Colonic mucosa (tissue), 4 donors: ENCODE measurements around the gene AGRN. TPM values are rescaled to one million over a fixed set of nuclear protein-coding genes. Genes with fewer than 3 reads are reported as not detected.

Source experiments
- DNase-seq: peaks from one replicate; pipeline ENCODE4 v3.0.0-alpha.2; 2020
- H3K27ac ChIP-seq: fragments of 200-600 bp; one replicate; pipeline ENCODE4 v1.8.0; 2021
- H3K27me3 ChIP-seq: fragments of 200-600 bp; one replicate; pipeline ENCODE4 v1.8.0; 2021
- H3K36me3 ChIP-seq: fragments of 200-600 bp; one replicate; pipeline ENCODE4 v1.8.0; 2021
- H3K4me1 ChIP-seq: fragments of 200-600 bp; one replicate; pipeline ENCODE4 v1.8.0; 2021; ENCODE audit warnings: mild to moderate bottlenecking
- H3K4me3 ChIP-seq: fragments of 200-600 bp; one replicate; pipeline ENCODE4 v1.8.0; 2021
- H3K9ac ChIP-seq, 2 donors: one replicate each; pipeline ENCODE4 v1.7.0; 2013; ENCODE audit warnings: control low read depth in 2 of 2, low read depth in 2 of 2, low read length in 2 of 2
- H3K9me3 ChIP-seq: fragments of 200-600 bp; one replicate; pipeline ENCODE4 v1.8.0; 2021
- intact Hi-C: fragments of 100-400 bp; cut with DNase I; formaldehyde crosslinking; loops from one replicate; pipeline ENCODE4 v1.14.1; 2022
- total RNA-seq, 2 donors: library from RNA; stranded (reverse); fragmentation: NEBNext Ultra II Directional in 1 of 2; extraction: Animal tissue kit (Norgen Biotek cat#: 25700) in 1 of 2; gene quantifications; one replicate each; pipeline ENCODE4 v1.2.1, GENCODE V29; 2021
- TF ChIP-seq, protein P1 (sequence below): fragments of 200-600 bp; IDR thresholded peaks from one replicate; pipeline ENCODE4 v1.8.0; 2022; ENCODE audit warnings: antibody characterized with exemption, mild to moderate bottlenecking
- donor health status: healthy.
- donor health status: DM: no; HTN: no; CAD: no.
- donor health status: DM: no; HTN: no; CAD: no.

AGRN gene
- 100 to 1,000 TPM in 1 of 2 donors, 10 to 100 TPM in 1; 68.1 to 106 TPM for total RNA-seq

DNA sequence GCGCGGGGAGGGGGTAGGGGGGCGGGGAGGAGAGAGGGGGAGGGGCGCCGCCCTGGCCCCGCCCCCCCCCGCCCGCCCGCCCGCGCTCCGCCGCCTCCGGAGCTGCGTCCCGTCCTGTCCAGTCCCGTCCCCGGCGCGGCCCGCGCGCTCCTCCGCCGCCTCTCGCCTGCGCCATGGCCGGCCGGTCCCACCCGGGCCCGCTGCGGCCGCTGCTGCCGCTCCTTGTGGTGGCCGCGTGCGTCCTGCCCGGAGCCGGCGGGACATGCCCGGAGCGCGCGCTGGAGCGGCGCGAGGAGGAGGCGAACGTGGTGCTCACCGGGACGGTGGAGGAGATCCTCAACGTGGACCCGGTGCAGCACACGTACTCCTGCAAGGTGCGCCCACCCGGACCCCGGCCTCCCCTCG, at the start of gene AGRN:
TSS of gene AGRN (plus strand) at position 121 of the 405 bp plus-strand sequence. CDS start at position 174, 53 bp downstream.
- no peaks in the 10 kb centered on the region for H3K27me3 ChIP-seq
- H3K27ac ChIP-seq, result peak within 1 kb of the TSS; percentile 85
- no peaks in the 10 kb centered on the region for H3K9me3 ChIP-seq
- TF ChIP-seq, protein P1, sequence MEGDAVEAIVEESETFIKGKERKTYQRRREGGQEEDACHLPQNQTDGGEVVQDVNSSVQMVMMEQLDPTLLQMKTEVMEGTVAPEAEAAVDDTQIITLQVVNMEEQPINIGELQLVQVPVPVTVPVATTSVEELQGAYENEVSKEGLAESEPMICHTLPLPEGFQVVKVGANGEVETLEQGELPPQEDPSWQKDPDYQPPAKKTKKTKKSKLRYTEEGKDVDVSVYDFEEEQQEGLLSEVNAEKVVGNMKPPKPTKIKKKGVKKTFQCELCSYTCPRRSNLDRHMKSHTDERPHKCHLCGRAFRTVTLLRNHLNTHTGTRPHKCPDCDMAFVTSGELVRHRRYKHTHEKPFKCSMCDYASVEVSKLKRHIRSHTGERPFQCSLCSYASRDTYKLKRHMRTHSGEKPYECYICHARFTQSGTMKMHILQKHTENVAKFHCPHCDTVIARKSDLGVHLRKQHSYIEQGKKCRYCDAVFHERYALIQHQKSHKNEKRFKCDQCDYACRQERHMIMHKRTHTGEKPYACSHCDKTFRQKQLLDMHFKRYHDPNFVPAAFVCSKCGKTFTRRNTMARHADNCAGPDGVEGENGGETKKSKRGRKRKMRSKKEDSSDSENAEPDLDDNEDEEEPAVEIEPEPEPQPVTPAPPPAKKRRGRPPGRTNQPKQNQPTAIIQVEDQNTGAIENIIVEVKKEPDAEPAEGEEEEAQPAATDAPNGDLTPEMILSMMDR, result no peak
- H3K36me3 ChIP-seq, result no peaks in the 10 kb centered on the region
- peak within 1 kb of the TSS; percentile 75 for H3K4me3 ChIP-seq
- peak within 1 kb of the TSS; percentile 19 to 73 for H3K9ac ChIP-seq
- intact Hi-C loops, result no loop called here
- H3K4me1 ChIP-seq, result peaks cover 6% of the 10 kb centered on the region
- no peak for DNase-seq

DNA sequence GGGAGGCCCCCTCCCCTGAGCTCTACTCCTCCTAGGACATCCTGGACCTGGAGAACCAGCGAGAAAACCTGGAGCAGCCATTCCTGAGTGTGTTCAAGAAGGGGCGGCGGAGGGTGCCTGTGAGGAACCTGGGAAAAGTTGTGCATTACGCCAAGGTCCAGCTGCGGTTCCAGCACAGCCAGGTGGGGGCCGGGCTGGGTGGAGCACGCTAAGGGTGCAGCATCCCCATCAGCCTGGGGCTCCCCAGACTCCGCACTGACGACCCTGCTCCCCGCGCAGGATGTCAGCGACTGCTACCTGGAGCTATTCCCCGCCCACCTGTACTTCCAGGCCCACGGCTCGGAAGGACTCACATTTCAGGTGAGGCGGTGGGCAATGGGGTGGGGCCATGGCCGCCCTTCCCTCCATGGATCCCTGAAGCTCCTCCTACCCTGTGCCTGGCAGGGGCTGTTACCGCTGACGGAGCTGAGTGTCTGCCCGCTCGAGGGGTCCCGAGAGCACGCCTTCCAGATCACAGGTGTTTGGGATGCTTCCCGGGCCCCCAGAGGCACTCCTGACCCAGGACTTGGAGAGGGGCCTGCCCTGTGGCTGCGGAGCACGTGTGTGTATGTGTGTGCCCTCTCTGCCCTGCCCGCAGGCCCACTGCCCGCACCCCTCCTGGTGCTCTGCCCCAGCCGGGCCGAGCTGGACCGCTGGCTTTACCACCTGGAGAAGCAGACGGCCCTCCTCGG, 49.5 kb upstream of the AGRN start:
- intact Hi-C loops, result no loop called here
- TF ChIP-seq, protein P1, result no peak
- no peak overlapping the region for H3K9ac ChIP-seq
- H3K4me1 ChIP-seq, result peaks cover 12% of the 10 kb centered on the region
- H3K27ac ChIP-seq, result no peak overlapping the region
- no peaks in the 10 kb centered on the region for H3K9me3 ChIP-seq
- H3K27me3 ChIP-seq, result peaks cover 36% of the 10 kb centered on the region
- H3K36me3 ChIP-seq, result no peaks in the 10 kb centered on the region
- no peak for DNase-seq
- H3K4me3 ChIP-seq, result no peak overlapping the region

DNA sequence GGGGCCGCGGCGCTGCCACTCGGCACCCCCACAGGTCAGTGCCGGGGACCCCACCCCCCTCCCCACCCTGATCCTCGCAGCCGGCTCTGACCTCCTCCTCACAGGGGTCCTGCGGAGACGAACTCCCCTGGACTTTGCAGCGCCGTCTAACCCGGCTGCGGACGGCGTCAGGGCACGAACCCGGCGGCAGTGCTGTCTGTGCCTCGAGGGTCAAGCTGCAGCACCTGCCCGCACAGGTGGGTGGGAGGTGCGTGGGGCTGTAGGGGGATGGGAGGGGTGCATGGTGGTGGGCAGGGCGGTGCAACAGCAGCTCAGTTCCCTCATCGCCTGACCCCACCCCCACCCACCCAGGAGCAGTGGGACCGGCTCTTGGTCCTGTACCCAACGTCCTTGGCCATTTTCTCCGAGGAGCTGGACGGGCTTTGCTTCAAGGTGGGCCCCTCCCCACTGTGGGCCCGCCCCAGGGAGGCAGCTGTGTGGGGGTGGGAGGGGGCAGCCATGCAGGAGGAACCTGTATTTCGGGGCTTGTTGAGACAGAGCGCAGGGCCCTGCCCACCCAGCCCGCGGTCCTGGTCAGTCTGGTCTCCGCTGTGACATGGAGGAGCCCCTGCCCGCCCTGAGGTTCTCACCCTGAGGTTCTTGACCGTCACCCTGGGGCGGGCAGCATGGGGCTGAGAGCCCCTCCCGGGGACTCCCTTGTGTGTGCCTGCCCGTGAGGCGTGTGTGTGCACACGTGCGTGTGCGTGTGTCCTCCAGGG, 48.8 kb upstream of the AGRN start:
- no peak overlapping the region for H3K4me3 ChIP-seq
- DNase-seq, result no peak
- H3K9ac ChIP-seq, result no peak overlapping the region
- peaks cover 36% of the 10 kb centered on the region for H3K27me3 ChIP-seq
- H3K27ac ChIP-seq, result no peak overlapping the region
- H3K9me3 ChIP-seq, result no peaks in the 10 kb centered on the region
- no peaks in the 10 kb centered on the region for H3K36me3 ChIP-seq
- TF ChIP-seq, protein P1, result no peak
- H3K4me1 ChIP-seq, result peaks cover 9% of the 10 kb centered on the region
- intact Hi-C loops, result no loop called here

DNA sequence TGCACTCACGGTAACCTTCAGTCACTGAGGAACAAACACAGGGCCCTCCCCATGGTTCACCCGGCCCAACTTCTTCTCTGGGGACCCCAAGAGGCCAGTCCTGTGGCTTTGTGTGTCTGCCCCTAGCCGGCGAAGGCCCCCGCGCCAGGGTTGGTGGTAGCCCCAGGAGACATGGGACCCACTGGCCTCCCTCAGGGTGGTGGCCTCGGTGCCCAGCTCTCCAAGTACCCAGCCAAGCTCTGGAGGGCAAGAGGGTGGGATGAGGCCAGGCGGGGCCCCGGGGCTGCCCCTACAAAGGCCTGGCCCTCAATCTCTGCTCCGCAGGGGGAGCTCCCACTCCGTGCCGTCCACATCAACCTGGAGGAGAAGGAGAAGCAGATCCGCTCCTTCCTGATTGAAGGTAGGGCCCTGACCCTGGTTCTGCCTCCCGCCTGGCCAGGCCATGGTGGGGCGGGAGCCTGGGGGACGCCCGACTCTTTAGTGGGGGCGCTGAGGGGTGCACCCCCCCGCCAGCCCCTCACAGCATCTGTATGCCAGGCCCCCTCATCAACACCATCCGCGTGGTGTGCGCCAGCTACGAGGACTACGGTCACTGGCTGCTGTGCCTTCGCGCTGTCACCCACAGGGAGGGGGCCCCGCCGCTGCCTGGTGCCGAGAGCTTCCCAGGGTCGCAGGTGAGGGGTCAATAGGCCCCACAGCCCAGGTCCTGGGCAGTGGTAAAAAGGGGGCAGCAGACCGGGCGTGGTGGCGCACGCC, 48.0 kb upstream of the AGRN start:
- intact Hi-C loops, result no loop called here
- no peak overlapping the region for H3K27ac ChIP-seq
- H3K27me3 ChIP-seq, result peaks cover 36% of the 10 kb centered on the region
- H3K9ac ChIP-seq, result no peak overlapping the region
- no peak overlapping the region for H3K4me3 ChIP-seq
- peaks cover 7% of the 10 kb centered on the region for H3K4me1 ChIP-seq
- DNase-seq, result no peak
- TF ChIP-seq, protein P1, result no peak
- no peaks in the 10 kb centered on the region for H3K36me3 ChIP-seq
- no peaks in the 10 kb centered on the region for H3K9me3 ChIP-seq

DNA sequence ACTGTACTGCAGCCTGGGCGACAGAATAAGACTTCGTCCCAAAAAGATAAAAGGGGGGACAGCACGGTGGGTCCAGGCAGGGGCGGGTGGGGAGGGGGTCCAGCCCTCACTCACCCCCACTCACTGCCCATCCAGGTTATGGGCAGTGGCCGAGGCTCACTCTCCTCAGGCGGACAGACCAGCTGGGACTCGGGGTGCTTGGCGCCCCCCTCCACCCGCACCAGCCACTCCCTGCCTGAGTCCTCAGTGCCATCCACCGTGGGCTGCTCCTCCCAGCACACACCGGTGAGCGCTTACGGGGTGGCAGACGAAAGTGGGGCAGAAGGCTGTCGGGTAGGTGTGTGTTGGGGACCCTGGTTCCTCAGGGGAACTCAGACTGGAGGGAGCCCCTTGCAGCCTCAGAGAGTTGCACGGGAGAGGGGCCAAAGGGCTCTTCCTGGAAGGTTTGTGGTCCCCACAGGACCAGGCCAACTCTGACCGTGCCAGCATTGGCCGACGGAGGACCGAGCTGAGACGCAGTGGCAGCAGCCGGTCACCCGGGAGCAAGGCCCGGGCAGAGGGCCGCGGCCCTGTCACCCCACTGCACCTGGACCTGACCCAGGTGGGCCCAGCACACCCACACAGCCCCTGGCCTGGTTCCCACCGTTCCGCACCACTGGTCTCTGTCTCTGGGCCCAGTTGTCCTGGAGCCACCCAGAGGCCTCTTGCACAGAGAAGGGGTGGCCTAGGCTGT, 47.0 kb upstream of the AGRN start:
- Histone ChIP-seq H3K9me3 (no peaks in the 10 kb centered on the region), H3K27ac (no peak overlapping the region), H3K4me3 (no peak overlapping the region), H3K4me1 (peaks cover 3% of the 10 kb centered on the region), H3K36me3 (no peaks in the 10 kb centered on the region), H3K27me3 (peaks cover 32% of the 10 kb centered on the region), H3K9ac (no peak overlapping the region)
- TF ChIP-seq, protein P1, result no peak
- DNase-seq, result no peak
- intact Hi-C loops, result no loop called here
